HCT116 (cell line): ENCODE data around the gene PRRG1. TPM values are rescaled to one million over a fixed set of nuclear protein-coding genes. Genes with fewer than 3 reads are reported as not detected.

Source experiments
- ATAC-seq: fragments of 200-7000 bp; cut with Tn5 transposase; 2 replicates; pipeline ENCODE4 v1.9.1; 2020; ENCODE audit warnings: mild to moderate bottlenecking, moderate library complexity
- BruUV-seq: library from RNA; stranded (reverse); fragments of 400-500 nt; replicated peaks from 2 replicates; lab custom pipeline; 2021; lab: Mats Ljungman, UMichigan
- CTCF ChIA-PET: fragments of 300-600 bp; sonication (Branson Sonifier 250); formaldehyde crosslinking; loops from one replicate; lab custom pipeline; 2021; ENCODE audit warnings: antibody characterized with exemption; lab: Charles Lee
- POLR2A ChIA-PET: fragments of 300-600, 350-600 bp; sonication (Branson Sonifier 250); formaldehyde crosslinking; loops from one replicate; lab custom pipeline; 2021; ENCODE audit warnings: antibody characterized with exemption; lab: Charles Lee
- RAD21 ChIA-PET, 2 experiments: fragments of 300-600 bp; sonication (Branson Sonifier 250); formaldehyde crosslinking; loops; one replicate each; lab custom pipeline; 2023; ENCODE audit warnings: low total read pairs in 2 of 2; ENCODE audit not compliant: uncharacterized antibody in 2 of 2, unreplicated experiment in 2 of 2, low non-redundant PET in 1 of 2; lab: Charles Lee
- DNase-seq: peaks from one replicate; pipeline ENCODE4 v3.0.0-alpha.2; 2010; ENCODE audit warnings: low read depth, low spot score
- H2AFZ ChIP-seq: fragments of 200-600 bp; shearing (Covaris generic), sonication (generic); 2 replicates; pipeline ENCODE4 v1.6.1; 2017; ENCODE audit warnings: low read depth, mixed run types, mixed read lengths, antibody characterized with exemption, low read length; ENCODE audit not compliant: poor library complexity, severe bottlenecking
- H3K27ac ChIP-seq: 2 replicates; pipeline ENCODE4 v1.5.1; 2012; ENCODE audit warnings: low read depth, low read length
- H3K27me3 ChIP-seq: fragments of 200-600 bp; sonication (generic); 2 replicates; pipeline ENCODE4 v1.6.1; 2016; ENCODE audit warnings: mixed run types, low read length, mixed read lengths; ENCODE audit not compliant: insufficient read depth
- H3K36me3 ChIP-seq, 2 experiments: fragments of 200-500 bp in 1 of 2; fragments of 200-600 bp in 1 of 2; sonication (Bioruptor generic) in 1 of 2; sonication (generic) in 1 of 2; 2 replicates each; pipeline versions ENCODE4 v1.5.1 to v1.6.1; 2014 to 2016; ENCODE audit warnings: low read length in 2 of 2, inconsistent platforms in 1 of 2, mixed read lengths in 1 of 2, mixed run types in 1 of 2; ENCODE audit not compliant: insufficient read depth in 2 of 2, control insufficient read depth in 1 of 2
- H3K4me1 ChIP-seq, 2 experiments: fragments of 200-600 bp in 1 of 2; sonication (generic) in 1 of 2; 2 replicates each; pipeline versions ENCODE4 v1.5.1 to v1.6.1; 2012 to 2017; ENCODE audit warnings: low read length in 2 of 2, inconsistent platforms in 1 of 2, mild to moderate bottlenecking in 1 of 2, mixed read lengths in 1 of 2, mixed run types in 1 of 2, moderate library complexity in 1 of 2; ENCODE audit not compliant: insufficient read depth in 2 of 2, control insufficient read depth in 1 of 2
- H3K4me2 ChIP-seq: fragments of 200-600 bp; sonication (generic); 2 replicates; pipeline ENCODE4 v1.6.1; 2017; ENCODE audit warnings: mixed run types, low read length, mixed read lengths
- H3K4me3 ChIP-seq, 2 experiments: fragments of 200-600 bp in 1 of 2; sonication (generic) in 1 of 2; replicated peaks in 1 of 2; 2 replicates each; pipeline ENCODE4 v1.5.1; 2011 to 2016; ENCODE audit warnings: low read length in 2 of 2, control low read depth in 1 of 2, low read depth in 1 of 2, mild to moderate bottlenecking in 1 of 2, mixed read lengths in 1 of 2, mixed run types in 1 of 2
- H3K79me2 ChIP-seq: fragments of 200-600 bp; sonication (generic); 2 replicates; pipeline ENCODE4 v1.6.1; 2017; ENCODE audit warnings: mild to moderate bottlenecking, mixed run types, low read length, moderate library complexity, mixed read lengths; ENCODE audit not compliant: insufficient read depth
- H3K9ac ChIP-seq: fragments of 200-600 bp; sonication (generic); 2 replicates; pipeline ENCODE4 v1.6.1; 2016; ENCODE audit warnings: low read length, mixed read lengths
- H3K9me2 ChIP-seq: fragments of 200-600 bp; sonication (generic), shearing (Covaris generic); 2 replicates; pipeline ENCODE4 v1.6.1; 2017; ENCODE audit warnings: mixed run types, mild to moderate bottlenecking, moderate library complexity; ENCODE audit not compliant: insufficient read depth
- H3K9me3 ChIP-seq, 2 experiments: fragments of 200-500 bp in 1 of 2; fragments of 200-600 bp in 1 of 2; sonication (Bioruptor generic) in 1 of 2; sonication (generic) in 1 of 2; 2 replicates each; pipeline ENCODE4 v1.6.1; 2014 to 2017; ENCODE audit warnings: low read length in 2 of 2, mixed read lengths in 2 of 2, inconsistent platforms in 1 of 2, low read depth in 1 of 2, mild to moderate bottlenecking in 1 of 2, mixed run types in 1 of 2, moderate library complexity in 1 of 2; ENCODE audit not compliant: control insufficient read depth in 1 of 2, insufficient read depth in 1 of 2
- H4K20me1 ChIP-seq: fragments of 200-600 bp; sonication (generic), shearing (Covaris generic); 2 replicates; pipeline ENCODE4 v1.6.1; 2017; ENCODE audit warnings: mixed run types, mild to moderate bottlenecking, moderate library complexity; ENCODE audit not compliant: insufficient read depth
- CEBPB ChIP-seq: IDR thresholded peaks from 2 replicates; pipeline ENCODE4 v1.6.1; 2012; ENCODE audit warnings: low read depth
- ELF1 ChIP-seq: IDR thresholded peaks from 2 replicates; pipeline ENCODE4 v1.6.1; 2012; ENCODE audit warnings: low read depth, borderline replicate concordance
- EZH2 ChIP-seq: fragments of 200-600 bp; sonication (generic); IDR thresholded peaks from 2 replicates; pipeline ENCODE4 v1.6.1; 2017; ENCODE audit warnings: antibody characterized with exemption, mixed run types
- POLR2A ChIP-seq: IDR thresholded peaks from 2 replicates; pipeline ENCODE4 v1.7.0; 2011; ENCODE audit warnings: borderline replicate concordance; ENCODE audit not compliant: insufficient read depth, insufficient read length; ENCODE audit errors: extremely low read depth
- POLR2AphosphoS5 ChIP-seq: IDR thresholded peaks from 2 replicates; pipeline ENCODE4 v1.6.1; 2011; ENCODE audit warnings: mild to moderate bottlenecking, low read depth, low read length, moderate library complexity
- RAD21 ChIP-seq: IDR thresholded peaks from 2 replicates; pipeline ENCODE4 v1.6.1; 2012; ENCODE audit warnings: low read depth, mild to moderate bottlenecking
- SRF ChIP-seq: IDR thresholded peaks from 2 replicates; pipeline ENCODE4 v1.6.1; 2012; ENCODE audit warnings: low read depth
- ZBTB33 ChIP-seq: IDR thresholded peaks from 2 replicates; pipeline ENCODE4 v1.6.1; 2011; ENCODE audit warnings: mild to moderate bottlenecking, low read length, moderate library complexity; ENCODE audit not compliant: insufficient replicate concordance; ENCODE audit errors: extremely low read depth
- ZNF274 ChIP-seq: fragments of 200-500 bp; sonication (Bioruptor generic); IDR thresholded peaks from 2 replicates; pipeline ENCODE4 v1.6.1; 2014; ENCODE audit warnings: mild to moderate bottlenecking, low read depth, low read length, inconsistent platforms
- intact Hi-C: fragments of 100-400 bp; cut with micrococcal nuclease; formaldehyde crosslinking; loops from 2 replicates; pipeline ENCODE4 v1.10.0; 2022
- total RNA-seq: library from RNA; stranded (reverse); gene quantifications from one replicate; pipeline ENCODE4 v1.2.1, GENCODE V29; 2021; ENCODE audit not compliant: unreplicated experiment
- TF ChIP-seq, protein P1 (sequence below): IDR thresholded peaks from 2 replicates; pipeline ENCODE4 v1.6.1; 2012
- TF ChIP-seq, protein P2 (sequence below): IDR thresholded peaks from 2 replicates; pipeline ENCODE4 v1.6.1; 2012

The PRRG1 gene
- total RNA-seq, 1 experiment from 2014 or later = 16.0 TPM

DNA sequence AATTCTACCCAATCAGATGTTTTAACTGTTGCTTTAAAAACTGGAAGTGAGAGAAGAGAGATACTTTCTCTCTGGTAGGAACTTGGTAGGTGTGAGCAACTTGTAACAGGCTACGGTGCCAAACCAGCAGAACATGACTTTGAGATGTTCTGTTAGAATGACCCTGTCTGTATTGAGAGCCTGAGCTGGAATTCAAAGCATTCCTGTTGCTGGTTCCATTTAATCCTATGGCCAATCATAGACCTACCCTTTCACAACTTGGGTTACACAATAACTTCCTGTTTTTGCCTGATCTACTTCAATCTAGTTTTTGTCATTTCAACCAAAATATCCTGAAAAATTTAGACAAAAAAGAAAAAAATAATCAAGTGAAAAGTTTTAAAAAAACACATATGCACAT lies 1.7 kb upstream of the PRRG1 start:
- Histone ChIP-seq H3K9me3 (no peaks in the 10 kb centered on the region), H3K9ac (no peak overlapping the region), H4K20me1 (no peaks in the 10 kb centered on the region), H3K27ac (no peak overlapping the region), H3K79me2 (peaks cover 30% of the 10 kb centered on the region), H3K4me1 (0 out of 4 replicates have a peak, but pooled peaks cover 2 to 5% of the 10 kb centered on the region in 2 experiments), H3K4me2 (no peak overlapping the region), H3K36me3 (no peaks in the 10 kb centered on the region), H2AFZ (peak overlapping the region; percentile 32), H3K27me3 (no peaks in the 10 kb centered on the region), H3K9me2 (no peaks in the 10 kb centered on the region), H3K4me3 (no peak overlapping the region)
- TF ChIP-seq CEBPB (no peak), EZH2 (no peak), ELF1 (no peak), RAD21 (no peak), POLR2A (no peak), ZBTB33 (no peak), POLR2AphosphoS5 (no peak), ZNF274 (no peak), SRF (no peak)
- TF ChIP-seq, protein P1, sequence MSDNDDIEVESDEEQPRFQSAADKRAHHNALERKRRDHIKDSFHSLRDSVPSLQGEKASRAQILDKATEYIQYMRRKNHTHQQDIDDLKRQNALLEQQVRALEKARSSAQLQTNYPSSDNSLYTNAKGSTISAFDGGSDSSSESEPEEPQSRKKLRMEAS = no peak
- TF ChIP-seq, protein P2, sequence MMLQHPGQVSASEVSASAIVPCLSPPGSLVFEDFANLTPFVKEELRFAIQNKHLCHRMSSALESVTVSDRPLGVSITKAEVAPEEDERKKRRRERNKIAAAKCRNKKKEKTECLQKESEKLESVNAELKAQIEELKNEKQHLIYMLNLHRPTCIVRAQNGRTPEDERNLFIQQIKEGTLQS = no peak
- DNase-seq (no peak), ATAC-seq (no peak)
- CTCF ChIA-PET = no interaction called here
- POLR2A ChIA-PET = no interaction called here
- no TSS peak for BruUV-seq
- intact Hi-C loops = no loop called here
- RAD21 ChIA-PET = no interaction called here
